Chondrocyte (in vitro differentiated cells): ENCODE measurements around the gene LGALS12. TPM values are rescaled to one million over a fixed set of nuclear protein-coding genes. Genes with fewer than 3 reads are reported as not detected.
"Not testable (repeated sequence)": the region's sequence is repeated elsewhere in the genome, so short reads cannot be mapped to it uniquely, and the experiment has no call there.

Experiments
- DNase-seq: peaks from one replicate; pipeline ENCODE4 v3.0.0; 2021; ENCODE audit warnings: mixed read lengths, low spot score
- H3K27ac Mint-ChIP-seq: one replicate; pipeline ENCODE4 v1.8.0; 2021; ENCODE audit warnings: mild to moderate bottlenecking, moderate library complexity, mixed read lengths; ENCODE audit not compliant: unreplicated experiment
- H3K27me3 Mint-ChIP-seq: 2 replicates; pipeline ENCODE4 v1.8.0; 2021; ENCODE audit warnings: low read depth, mixed read lengths
- H3K36me3 Mint-ChIP-seq: 2 replicates; pipeline ENCODE4 v1.8.0; 2021; ENCODE audit warnings: low read depth, mixed read lengths
- H3K4me1 Mint-ChIP-seq: 2 replicates; pipeline ENCODE4 v1.8.0; 2021; ENCODE audit warnings: low read depth, mild to moderate bottlenecking, mixed read lengths
- H3K4me3 Mint-ChIP-seq: one replicate; pipeline ENCODE4 v1.8.0; 2021; ENCODE audit warnings: mild to moderate bottlenecking, moderate library complexity, mixed read lengths; ENCODE audit not compliant: unreplicated experiment
- H3K9me3 Mint-ChIP-seq: 2 replicates; pipeline ENCODE4 v1.8.0; 2021; ENCODE audit warnings: low read depth, mixed read lengths
- CTCF ChIP-seq: fragments of 200-600 bp; sonication (generic); IDR thresholded peaks from 2 replicates; pipeline ENCODE4 v1.5.0; 2021; ENCODE audit warnings: antibody characterized with exemption, mild to moderate bottlenecking, moderate library complexity
- total RNA-seq: library from RNA; stranded (reverse); gene quantifications from 3 replicates; pipeline ENCODE4 v1.2.1, GENCODE V29; 2021

Gene LGALS12
- total RNA-seq, 1 donor from 2014 or later: not detected

DNA sequence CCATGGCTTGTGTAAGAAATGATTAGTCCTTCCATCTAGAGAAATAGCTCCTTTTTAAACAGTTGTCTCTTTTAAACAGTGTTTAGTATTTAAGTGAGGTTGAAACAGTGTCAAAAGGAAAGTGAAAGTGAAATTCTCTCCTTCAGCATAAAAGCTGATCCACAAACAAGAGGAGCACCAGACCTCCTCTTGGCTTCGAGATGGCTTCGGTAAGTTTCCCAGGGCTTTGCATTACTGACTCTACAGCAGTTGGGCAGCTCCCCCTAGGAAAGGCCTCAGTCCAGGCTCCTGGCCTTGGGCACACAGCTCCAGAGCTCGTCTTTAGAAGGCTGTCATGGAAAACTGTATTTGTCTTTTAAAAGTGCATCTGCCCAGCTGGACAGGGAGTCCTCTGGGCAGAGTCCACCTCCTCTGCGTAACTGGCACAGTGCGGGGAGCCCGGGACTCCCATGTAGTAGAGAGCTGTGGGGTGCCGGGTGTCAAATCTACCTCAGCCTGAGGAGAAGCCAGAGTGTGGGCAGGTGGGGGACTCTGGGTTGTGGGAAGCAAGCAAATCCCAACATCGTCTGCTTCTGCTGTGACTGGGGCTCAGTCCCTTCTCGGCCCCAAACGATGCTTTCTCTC lies 30.9 kb downstream of the LGALS12 start, which contains the start of gene PLAAT4:
Gene PLAAT4 (plus strand): TSS at position 140 of the 624 bp plus-strand sequence. CDS start 61 bp downstream, at position 201.
- no peak for DNase-seq
- peaks cover 14% of the 10 kb centered on the region for H3K4me1 Mint-ChIP-seq
- TF ChIP-seq CTCF: peak; percentile 22
- H3K4me3 Mint-ChIP-seq: peak within 1 kb of the TSS; percentile 28
- no peaks in the 10 kb centered on the region for H3K9me3 Mint-ChIP-seq
- no peaks in the 10 kb centered on the region for H3K36me3 Mint-ChIP-seq
- H3K27ac Mint-ChIP-seq: peak within 1 kb of the TSS; percentile 79
- peaks cover 26% of the 10 kb centered on the region for H3K27me3 Mint-ChIP-seq

GRCh38 chr11:63537293-63538101 lies 31.6 kb downstream of the LGALS12 start:
- no peak for TF ChIP-seq CTCF
- peak overlapping the region; percentile 79 for H3K27ac Mint-ChIP-seq
- DNase-seq: no peak
- peaks cover 23% of the 10 kb centered on the region for H3K27me3 Mint-ChIP-seq
- H3K36me3 Mint-ChIP-seq: no peaks in the 10 kb centered on the region
- H3K9me3 Mint-ChIP-seq: no peaks in the 10 kb centered on the region
- H3K4me1 Mint-ChIP-seq: peaks cover 14% of the 10 kb centered on the region
- H3K4me3 Mint-ChIP-seq: peak overlapping the region; percentile 28

DNA sequence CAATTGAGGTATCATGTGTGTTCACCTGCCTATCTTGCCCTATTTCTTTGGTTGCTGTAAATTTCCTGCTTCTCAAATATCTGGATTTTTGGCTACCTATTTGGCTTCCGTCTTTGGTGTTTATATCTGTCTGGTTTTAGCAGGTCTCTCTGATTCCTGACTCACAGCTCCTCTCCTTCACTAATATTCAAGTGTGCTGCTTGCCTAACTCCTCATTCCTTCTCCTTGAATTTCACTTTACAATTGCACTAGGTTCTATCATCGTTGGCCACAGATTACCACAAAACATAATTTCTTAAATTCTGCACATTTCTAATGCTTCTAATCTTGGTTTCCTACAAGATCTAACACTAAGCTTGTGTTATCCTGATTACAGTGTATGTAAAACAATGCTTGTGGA lies 36.6 kb downstream of the LGALS12 start:
- not testable (repeated sequence) for DNase-seq, H3K4me1 Mint-ChIP-seq, H3K36me3 Mint-ChIP-seq, H3K4me3 Mint-ChIP-seq, H3K9me3 Mint-ChIP-seq, H3K27ac Mint-ChIP-seq
- H3K27me3 Mint-ChIP-seq: peaks cover 29% of the 10 kb centered on the region

- Mint-ChIP-seq H3K4me3 (no peak overlapping the region), H3K36me3 (no peaks in the 10 kb centered on the region), H3K4me1 (no peaks in the 10 kb centered on the region), H3K9me3 (no peaks in the 10 kb centered on the region), H3K27me3 (peaks cover 33% of the 10 kb centered on the region), H3K27ac (no peak overlapping the region)
- DNase-seq: no peak
- no peak for TF ChIP-seq CTCF
Observed at GRCh38 chr11:63543711-63544110, 37.8 kb downstream of the LGALS12 start.

DNA sequence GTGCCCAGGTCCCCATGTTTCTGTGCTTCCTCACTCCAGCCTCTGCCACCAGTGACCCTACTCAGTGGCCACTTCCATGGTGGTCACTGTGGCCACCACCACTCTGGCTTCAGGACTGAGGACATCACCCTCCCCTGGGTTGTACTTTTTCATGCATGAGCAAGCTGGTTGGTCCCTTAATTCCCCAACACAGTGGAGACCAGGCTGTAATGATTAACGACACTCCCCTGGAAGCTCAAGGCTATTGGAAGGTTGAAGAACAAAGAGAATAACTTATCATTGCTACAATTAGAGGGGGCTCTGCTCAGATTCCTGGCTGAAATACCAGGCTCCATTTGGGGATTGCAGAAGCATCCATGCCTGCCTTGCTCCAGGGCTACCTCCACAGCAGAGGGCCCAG lies 41.2 kb downstream of the LGALS12 start:
- Mint-ChIP-seq H3K36me3 (no peaks in the 10 kb centered on the region), H3K27me3 (peaks cover 24% of the 10 kb centered on the region), H3K4me3 (no peak overlapping the region), H3K4me1 (no peaks in the 10 kb centered on the region), H3K9me3 (no peaks in the 10 kb centered on the region), H3K27ac (no peak overlapping the region)
- no peak for TF ChIP-seq CTCF
- DNase-seq: no peak
